NCI-H128 (cell line): ENCODE measurements around the gene ATP2C2.
A peak's percentile ranks its signal among the peaks of the same experiment; 100 is the strongest.

Experiments
- DNase-seq: peaks from one replicate; lab custom pipeline; 2025; ENCODE audit not compliant: unreplicated experiment; lab: John Stamatoyannopoulos, UW

Gene ATP2C2

GRCh38 chr16:84509032-84509950 lies 141.0 kb downstream of the ATP2C2 start:
- no peak for DNase-seq

- DNase-seq: peak; percentile 22
These were observed 143.0 kb downstream of the ATP2C2 start for GRCh38 chr16:84511180-84511800.

DNA sequence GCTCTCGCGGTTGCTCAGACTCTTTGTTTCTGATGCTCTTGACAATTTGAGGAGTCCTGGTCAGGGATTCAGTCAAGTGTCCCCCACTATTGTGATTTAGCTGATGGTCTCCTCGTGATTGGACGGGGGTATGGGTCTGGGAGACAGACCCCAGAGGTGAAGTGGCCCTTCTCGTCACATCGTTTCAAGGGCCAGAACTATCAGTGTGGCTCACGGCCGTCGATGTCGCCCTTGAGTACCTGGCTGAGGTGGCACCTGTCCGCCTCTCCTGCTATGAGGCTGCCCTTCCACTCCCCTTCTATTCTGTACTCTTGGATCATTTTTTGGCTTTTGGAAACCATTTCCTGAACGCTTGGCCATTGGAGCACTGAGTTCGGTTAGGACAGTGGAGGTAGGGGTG lies 143.5 kb downstream of the ATP2C2 start:
- no peak for DNase-seq

DNA sequence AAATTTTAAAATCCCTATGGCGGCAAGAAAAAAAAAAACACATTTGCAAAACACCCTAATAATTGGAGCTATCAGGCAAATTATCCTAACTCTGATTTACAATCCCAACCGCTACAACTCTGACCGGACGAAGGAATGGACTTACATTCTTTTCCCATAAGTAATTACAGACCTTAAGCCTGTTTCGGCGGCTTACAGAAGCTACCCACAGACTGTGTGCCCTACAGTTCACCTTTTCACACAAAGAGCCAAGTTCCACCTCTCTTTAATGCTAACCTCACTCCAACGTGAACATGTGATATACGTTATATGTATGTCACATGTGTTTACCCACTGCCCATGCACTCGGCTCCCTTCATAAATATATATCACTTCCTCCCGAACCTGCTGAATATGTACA lies 144.8 kb downstream of the ATP2C2 start:
- DNase-seq: no peak

DNA sequence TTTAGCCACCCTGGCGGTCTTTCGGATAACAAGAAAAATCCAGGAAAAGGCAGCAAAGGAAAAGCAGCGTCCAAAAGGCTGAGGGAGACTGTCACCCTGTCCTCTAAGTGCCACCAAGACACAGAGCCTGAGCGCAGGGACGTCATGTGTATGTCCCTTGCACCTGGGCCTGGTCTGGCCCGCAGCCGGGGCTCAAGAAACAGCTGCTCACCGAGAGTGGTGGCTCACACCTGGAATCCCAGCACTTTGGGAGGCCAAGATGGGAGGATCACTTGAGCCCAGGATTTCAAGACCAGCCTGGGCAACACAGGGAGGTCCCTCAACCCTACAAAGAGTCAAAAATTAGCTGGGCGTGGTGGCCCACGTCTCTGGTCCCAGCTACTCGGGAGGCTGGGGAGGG lies 145.3 kb downstream of the ATP2C2 start:
- DNase-seq: no peak
